Esophagus (tissue), 2 donors: ENCODE results near the gene GOLGA8M. TPM values are rescaled to one million over a fixed set of nuclear protein-coding genes. Genes with fewer than 3 reads are reported as not detected.
"Not testable (repeated sequence)": the region's sequence is repeated elsewhere in the genome, so short reads cannot be mapped to it uniquely, and the experiment has no call there.

ENCODE experiments used
- H3K27ac ChIP-seq, 2 donors: one replicate each; pipeline ENCODE4 v1.5.1; 2013; ENCODE audit warnings: low read depth in 2 of 2, mild to moderate bottlenecking in 2 of 2, inconsistent platforms in 1 of 2, low read length in 1 of 2, moderate library complexity in 1 of 2
- H3K27me3 ChIP-seq, 2 donors: one replicate each; pipeline ENCODE4 v1.6.1; 2013; ENCODE audit warnings: low read length in 2 of 2, control low read depth in 1 of 2, mild to moderate bottlenecking in 1 of 2; ENCODE audit not compliant: insufficient read depth in 2 of 2, control insufficient read depth in 1 of 2
- H3K36me3 ChIP-seq, 2 donors: one replicate each; pipeline ENCODE4 v1.6.1; 2013; ENCODE audit warnings: low read length in 1 of 2; ENCODE audit not compliant: control insufficient read depth in 2 of 2, insufficient read depth in 2 of 2
- H3K4me1 ChIP-seq, 2 donors: one replicate each; pipeline ENCODE4 v1.6.1; 2013; ENCODE audit warnings: low read length in 1 of 2; ENCODE audit not compliant: control insufficient read depth in 2 of 2, insufficient read depth in 2 of 2
- H3K4me3 ChIP-seq, 2 donors: one replicate each; pipeline ENCODE4 v1.5.1; 2013; ENCODE audit warnings: low read length in 2 of 2, mild to moderate bottlenecking in 2 of 2, low read depth in 1 of 2, moderate library complexity in 1 of 2
- H3K9me3 ChIP-seq, 2 donors: one replicate each; pipeline ENCODE4 v1.6.1; 2013; ENCODE audit warnings: mild to moderate bottlenecking in 2 of 2, low read depth in 1 of 2, low read length in 1 of 2, moderate library complexity in 1 of 2; ENCODE audit not compliant: control insufficient read depth in 2 of 2, insufficient read depth in 1 of 2
- WGBS, 2 donors: extraction: QIAGEN DNeasy Blood & Tissue Kit; methylation state at CpG; one replicate each; pipeline ENCODE4 v1.1.7; 2013; 5-methylcytosine and 5-hydroxymethylcytosine counted together
- polyA plus RNA-seq, 2 donors: library from polyadenylated mRNA; stranded (reverse); fragments of 200-250 nt; gene quantifications; one replicate each; pipeline ENCODE4 v1.2.3, GENCODE V29; 2013
- donor health status: healthy with polysubstance abuse.
- donor health status: Bipolar disorder and iron deficiency.

Gene GOLGA8M
- polyA plus RNA-seq: under 1 TPM; 0.18 to 0.43 TPM

DNA sequence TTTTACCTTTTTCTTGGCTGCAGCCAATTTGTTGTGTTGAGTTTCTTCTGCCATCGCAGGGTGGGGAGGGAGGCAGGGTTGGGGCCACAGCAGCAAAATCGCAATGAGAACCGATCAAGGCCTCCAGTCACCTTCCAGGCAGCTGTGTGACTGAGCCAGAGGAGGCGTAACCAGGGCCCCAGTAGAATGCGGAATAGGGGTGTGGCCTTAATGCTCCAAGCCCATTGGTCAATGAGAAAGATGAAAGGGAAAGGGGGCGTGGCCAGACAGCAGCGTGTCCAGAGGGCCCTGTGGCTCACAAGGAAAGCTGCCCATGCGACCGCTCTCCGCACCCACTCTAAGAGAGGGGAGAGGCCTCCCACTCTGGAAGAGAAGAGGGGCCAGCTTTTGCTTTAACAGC, at the start of gene GOLGA8M:
GOLGA8M (minus strand) TSS at position 152 of the 400 bp plus-strand sequence; CDS start at position 54, 98 bp downstream.
- H3K27me3 ChIP-seq, H3K4me1 ChIP-seq, H3K27ac ChIP-seq, H3K4me3 ChIP-seq, H3K9me3 ChIP-seq, H3K36me3 ChIP-seq: not testable (repeated sequence)
- 75 to 100% methylated on average over 1 to 2 of the region's 10 CpGs for WGBS, 2 donors

- WGBS, 2 donors: 76 to 80% methylated on average over 6 of the region's 6 CpGs
- H3K27me3 ChIP-seq, H3K9me3 ChIP-seq, H3K4me1 ChIP-seq, H3K4me3 ChIP-seq, H3K36me3 ChIP-seq, H3K27ac ChIP-seq: not testable (repeated sequence)
Observed at GRCh38 chr15:28742890-28743289, 30.7 kb upstream of the GOLGA8M start.

- not testable (repeated sequence) for H3K9me3 ChIP-seq, H3K36me3 ChIP-seq, H3K27ac ChIP-seq, H3K4me3 ChIP-seq, H3K4me1 ChIP-seq, H3K27me3 ChIP-seq
- WGBS, 2 donors: 8 to 16% methylated on average over 7 to 8 of the region's 9 CpGs
Observed at GRCh38 chr15:28738590-28739292, 26.5 kb upstream of the GOLGA8M start.

GRCh38 chr15:28738200-28738561, 26.0 kb upstream of the GOLGA8M start:
- H3K36me3 ChIP-seq, H3K9me3 ChIP-seq, H3K27me3 ChIP-seq, H3K27ac ChIP-seq, H3K4me1 ChIP-seq: not testable (repeated sequence)
- 1 to 10% methylated on average over 3 of the region's 23 CpGs for WGBS, 2 donors
- peak overlapping the region; percentile 52 to 66 for H3K4me3 ChIP-seq

GRCh38 chr15:28737521-28738199, 25.4 kb upstream of the GOLGA8M start:
- Histone ChIP-seq H3K4me3 (peak overlapping the region; percentile 52 to 66), H3K27ac (peak overlapping the region; percentile 77 to 78)
- H3K9me3 ChIP-seq, H3K4me1 ChIP-seq, H3K36me3 ChIP-seq, H3K27me3 ChIP-seq: not testable (repeated sequence)
- WGBS, 2 donors: 0% methylated on average over 48 to 92 of the region's 101 CpGs

DNA sequence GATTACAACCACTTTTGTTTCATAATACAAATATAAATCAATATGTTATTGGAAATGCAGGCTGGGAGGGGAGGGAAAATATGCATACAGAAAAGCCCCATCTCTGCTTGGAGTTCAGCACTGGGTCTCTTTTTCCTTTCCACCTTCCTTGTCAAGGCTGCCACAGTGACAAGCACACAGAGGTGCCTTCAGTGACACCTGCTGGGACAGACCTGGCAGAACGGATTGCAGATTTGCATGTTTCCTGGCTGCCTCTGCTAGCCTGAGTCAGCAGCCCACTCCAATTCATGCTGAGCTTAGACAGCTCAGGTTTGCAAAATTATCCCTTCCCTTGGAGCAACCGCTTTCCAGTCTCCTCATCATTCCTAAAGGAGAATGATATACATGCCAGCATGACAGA, 15.8 kb upstream of the GOLGA8M start:
- not testable (repeated sequence) for H3K36me3 ChIP-seq, H3K27me3 ChIP-seq, H3K27ac ChIP-seq, H3K4me3 ChIP-seq, H3K4me1 ChIP-seq, H3K9me3 ChIP-seq
- 8 to 56% methylated on average over 1 to 2 of the region's 2 CpGs for WGBS, 2 donors

DNA sequence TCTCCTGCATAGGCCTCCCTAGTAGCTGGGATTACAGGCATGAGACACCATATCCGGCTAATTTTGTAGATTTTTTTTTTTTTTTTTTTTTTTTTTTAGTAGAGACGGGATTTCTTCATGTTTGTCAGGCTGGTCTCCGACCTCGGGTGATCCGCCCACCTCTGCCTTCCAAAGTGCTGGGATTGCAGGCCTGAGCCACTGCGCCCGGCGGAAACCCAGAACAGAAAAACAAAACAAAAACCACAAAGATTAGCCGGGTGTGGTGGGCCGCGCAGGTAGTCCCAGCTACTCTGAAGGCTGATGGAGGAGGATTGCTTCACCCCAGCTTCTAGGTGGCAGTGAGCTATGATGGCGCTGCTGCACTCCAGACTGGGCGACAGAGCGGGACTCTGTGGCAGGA, 14.8 kb upstream of the GOLGA8M start:
- not testable (repeated sequence) for H3K36me3 ChIP-seq, H3K4me1 ChIP-seq

GRCh38 chr15:28726102-28726501, 13.9 kb upstream of the GOLGA8M start:
- no peak overlapping the region for H3K27ac ChIP-seq
- H3K4me3 ChIP-seq: no peak overlapping the region
- WGBS, 2 donors: 95 to 97% methylated on average over 17 of the region's 17 CpGs
- no peaks in the 10 kb centered on the region for H3K36me3 ChIP-seq
- H3K27me3 ChIP-seq: no peaks in the 10 kb centered on the region
- H3K4me1 ChIP-seq: no peaks in the 10 kb centered on the region
- H3K9me3 ChIP-seq: no peaks in the 10 kb centered on the region

More for the DNA sequence above, 14.8 kb upstream of the GOLGA8M start:
- not testable (repeated sequence) for H3K4me3 ChIP-seq, H3K27me3 ChIP-seq, H3K9me3 ChIP-seq, H3K27ac ChIP-seq
- WGBS, 2 donors: 95 to 97% methylated on average over 14 of the region's 14 CpGs

DNA sequence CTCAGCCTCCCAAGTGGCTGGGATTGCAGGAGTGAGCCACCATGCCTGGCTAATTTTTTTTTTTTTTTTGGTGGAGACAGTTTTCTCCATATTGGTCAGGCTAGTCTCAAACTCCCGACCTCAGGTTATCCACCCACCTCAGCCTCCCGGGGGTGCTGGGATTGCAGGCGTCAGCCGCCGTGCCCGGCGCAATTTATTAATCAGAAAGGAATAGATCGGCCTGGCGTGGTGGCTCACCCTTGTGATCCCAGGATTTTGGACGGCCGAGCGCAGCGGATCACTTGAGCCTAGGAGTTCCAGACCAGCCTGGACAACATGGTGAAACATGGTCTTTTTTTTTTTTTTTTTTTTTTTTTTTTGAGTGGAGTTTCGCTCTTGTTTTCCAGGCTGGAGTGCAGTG, 13.3 kb upstream of the GOLGA8M start:
- H3K27ac ChIP-seq: no peak overlapping the region
- no peaks in the 10 kb centered on the region for H3K9me3 ChIP-seq
- WGBS, 2 donors: 96 to 97% methylated on average over 14 of the region's 14 CpGs

GRCh38 chr15:28723986-28724385, 11.8 kb upstream of the GOLGA8M start:
- not testable (repeated sequence) for H3K27me3 ChIP-seq, H3K4me3 ChIP-seq, H3K4me1 ChIP-seq, H3K36me3 ChIP-seq, H3K9me3 ChIP-seq, H3K27ac ChIP-seq
- 83% methylated on average over 4 of the region's 5 CpGs for WGBS, 2 donors

More for the DNA sequence above, 13.3 kb upstream of the GOLGA8M start:
- Histone ChIP-seq H3K4me3 (no peak overlapping the region), H3K4me1 (no peaks in the 10 kb centered on the region), H3K36me3 (no peaks in the 10 kb centered on the region), H3K27me3 (no peaks in the 10 kb centered on the region)
